Ishikawa (cell line): Measurements from ENCODE around the gene ZDHHC19.

Experiments used
- CEBPB ChIP-seq: IDR thresholded peaks from 2 replicates; pipeline ENCODE4 v1.6.1; 2012
- CREB1 ChIP-seq: IDR thresholded peaks from 2 replicates; pipeline ENCODE4 v1.6.1; 2012; ENCODE audit warnings: low read depth
- EGR1 ChIP-seq: IDR thresholded peaks from 2 replicates; pipeline ENCODE4 v1.6.1; 2012
- EP300 ChIP-seq: IDR thresholded peaks from 2 replicates; pipeline ENCODE4 v1.6.1; 2012; ENCODE audit warnings: borderline replicate concordance
- FOXM1 ChIP-seq: IDR thresholded peaks from 2 replicates; pipeline ENCODE4 v1.6.1; 2012; ENCODE audit warnings: low read depth, borderline replicate concordance
- NFIC ChIP-seq: IDR thresholded peaks from 2 replicates; pipeline ENCODE4 v1.6.1; 2012
- RAD21 ChIP-seq: IDR thresholded peaks from 2 replicates; pipeline ENCODE4 v1.6.1; 2012; ENCODE audit warnings: low read depth
- TAF1 ChIP-seq: IDR thresholded peaks from 2 replicates; pipeline ENCODE4 v1.6.1; 2012; ENCODE audit warnings: low read depth, mild to moderate bottlenecking
- TCF12 ChIP-seq: IDR thresholded peaks from 2 replicates; pipeline ENCODE4 v1.6.1; 2012; ENCODE audit warnings: low read depth
- YY1 ChIP-seq: IDR thresholded peaks from 2 replicates; pipeline ENCODE4 v1.6.1; 2012; ENCODE audit warnings: low read depth
- ZBTB7A ChIP-seq: IDR thresholded peaks from 2 replicates; pipeline ENCODE4 v1.6.1; 2012; ENCODE audit warnings: low read depth
- TF ChIP-seq, protein P1 (sequence below): IDR thresholded peaks from 2 replicates; pipeline ENCODE4 v1.6.1; 2012
- TF ChIP-seq, protein P2 (sequence below): IDR thresholded peaks from 2 replicates; pipeline ENCODE4 v1.6.1; 2012; ENCODE audit warnings: low read depth, mild to moderate bottlenecking
- TF ChIP-seq, protein P3 (sequence below): IDR thresholded peaks from 2 replicates; pipeline ENCODE4 v1.6.1; 2012

ZDHHC19 gene

DNA sequence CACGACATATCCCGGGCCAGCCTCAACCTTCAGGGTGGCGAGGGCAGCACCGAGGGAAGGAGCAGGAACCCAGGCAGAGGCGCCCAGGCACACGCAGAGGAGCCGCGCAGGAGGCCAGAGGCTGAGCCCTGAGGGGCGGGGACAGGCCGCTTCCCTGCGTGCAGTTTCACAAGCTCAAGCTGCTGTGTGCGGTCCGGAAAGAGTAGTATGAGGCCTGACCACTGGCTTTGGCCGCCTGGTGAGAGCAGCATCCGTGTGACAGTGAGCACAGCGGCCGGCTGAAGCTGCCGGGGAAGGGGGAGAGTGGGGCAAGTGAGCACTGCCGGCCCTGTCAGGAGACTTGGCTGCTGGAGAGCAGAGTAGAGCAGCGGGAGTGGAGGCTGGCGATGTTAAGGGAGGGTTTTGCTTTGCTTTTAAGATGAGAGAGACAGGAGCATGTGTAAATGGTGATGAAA, 8.7 kb downstream of the ZDHHC19 start:
- TF ChIP-seq TAF1: no peak

DNA sequence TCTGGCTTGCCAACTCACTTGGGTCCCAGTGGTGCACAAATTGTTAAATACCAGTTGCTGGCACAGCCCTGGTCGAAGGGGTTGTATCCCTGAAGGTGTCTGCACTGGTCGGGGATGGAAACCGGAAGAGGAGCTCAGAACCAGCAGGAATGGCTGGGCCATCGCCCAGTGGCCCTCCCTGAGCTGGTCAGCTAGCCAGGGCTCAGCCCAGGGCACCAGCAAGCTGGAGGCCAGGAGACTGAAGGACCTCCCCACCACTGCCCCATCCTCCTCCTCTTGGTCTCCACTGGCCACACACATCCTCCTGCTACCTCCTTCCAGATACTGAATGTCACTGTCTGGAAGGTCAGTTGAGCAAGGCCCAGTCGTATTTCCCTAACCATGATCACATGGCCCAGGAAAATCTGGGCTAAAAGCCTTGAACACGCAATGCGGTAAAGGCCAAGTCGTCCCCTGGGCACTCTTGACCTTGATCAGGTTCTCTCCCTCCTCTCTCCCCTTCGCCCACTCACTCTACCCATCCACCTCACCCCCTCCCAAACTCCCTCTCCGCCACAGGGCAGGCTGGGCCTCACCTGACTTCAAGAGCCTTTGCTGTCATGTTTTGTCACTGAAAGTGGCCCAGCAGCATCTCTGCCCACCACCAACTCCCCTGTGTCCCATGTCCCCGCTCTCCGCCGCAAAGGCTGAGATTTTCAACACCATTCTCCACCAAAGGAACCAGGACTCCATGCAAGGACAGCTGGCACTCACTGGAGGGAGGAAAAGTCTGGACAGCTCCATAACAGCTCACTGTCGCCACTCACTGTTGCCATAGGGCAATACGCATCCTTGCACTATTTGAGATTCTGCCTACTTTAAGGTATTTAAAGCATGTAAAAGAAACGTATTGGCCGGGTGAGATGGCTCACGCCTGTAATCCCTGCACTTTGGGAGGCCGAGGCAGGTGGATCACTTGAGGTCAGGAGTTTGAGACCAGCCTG, 12.1 kb downstream of the ZDHHC19 start:
- TF ChIP-seq RAD21 (peak; percentile 74), TAF1 (no peak)

DNA sequence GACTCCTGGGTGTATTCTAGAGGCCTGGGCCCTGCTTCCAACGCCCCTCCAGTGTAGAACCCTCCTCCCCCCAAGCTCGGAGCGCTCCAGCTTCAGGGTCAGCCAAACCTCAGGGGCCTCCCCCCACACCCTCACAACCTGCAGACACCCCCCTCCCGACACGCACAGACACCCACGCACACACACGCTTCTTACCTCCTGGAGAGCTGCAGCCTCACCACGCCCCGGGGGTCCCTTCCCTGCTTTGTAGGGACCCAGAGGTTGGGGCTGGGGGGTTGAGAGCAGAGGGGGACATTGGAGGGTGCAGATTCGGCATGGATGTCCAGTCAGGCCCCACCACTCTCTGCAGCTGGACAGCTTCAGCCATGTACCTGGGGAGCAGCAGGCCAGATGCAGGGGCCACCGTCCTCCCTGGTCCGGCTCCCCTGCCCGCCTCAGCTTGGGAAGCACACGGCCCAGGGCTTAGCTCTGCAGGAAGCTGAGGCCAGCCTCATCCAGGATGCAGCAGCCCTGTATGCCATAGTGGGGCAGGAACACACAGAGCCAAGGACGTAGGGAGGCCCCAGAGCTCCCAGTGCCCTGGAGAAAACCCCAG, 13.0 kb downstream of the ZDHHC19 start:
- TF ChIP-seq EGR1 (no peak), YY1 (no peak), TCF12 (no peak), RAD21 (no peak)

DNA sequence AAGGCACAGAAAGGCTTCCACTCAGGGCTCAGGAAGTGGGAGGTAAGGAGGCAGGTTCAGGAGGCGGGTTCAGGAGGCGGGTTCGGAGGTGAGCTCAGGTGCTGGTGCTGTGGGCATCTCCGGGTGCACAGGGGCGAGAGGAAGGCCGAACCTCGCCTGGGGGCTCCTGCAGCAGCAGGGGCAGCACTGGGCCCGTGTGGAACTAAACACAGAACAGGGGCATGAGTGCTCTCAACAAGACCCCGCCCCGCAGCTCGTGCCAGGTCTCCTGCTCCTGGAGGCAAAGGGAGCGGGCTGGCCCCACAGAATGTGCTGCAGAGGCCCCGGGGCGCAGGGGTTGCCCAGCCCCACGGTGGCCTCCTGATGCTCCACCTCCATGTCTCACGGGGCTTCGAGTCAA, 13.7 kb downstream of the ZDHHC19 start:
- no peak for TF ChIP-seq FOXM1
- TF ChIP-seq EP300: no peak
- TF ChIP-seq, protein P1, sequence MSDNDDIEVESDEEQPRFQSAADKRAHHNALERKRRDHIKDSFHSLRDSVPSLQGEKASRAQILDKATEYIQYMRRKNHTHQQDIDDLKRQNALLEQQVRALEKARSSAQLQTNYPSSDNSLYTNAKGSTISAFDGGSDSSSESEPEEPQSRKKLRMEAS: no peak
- TF ChIP-seq, protein P2, sequence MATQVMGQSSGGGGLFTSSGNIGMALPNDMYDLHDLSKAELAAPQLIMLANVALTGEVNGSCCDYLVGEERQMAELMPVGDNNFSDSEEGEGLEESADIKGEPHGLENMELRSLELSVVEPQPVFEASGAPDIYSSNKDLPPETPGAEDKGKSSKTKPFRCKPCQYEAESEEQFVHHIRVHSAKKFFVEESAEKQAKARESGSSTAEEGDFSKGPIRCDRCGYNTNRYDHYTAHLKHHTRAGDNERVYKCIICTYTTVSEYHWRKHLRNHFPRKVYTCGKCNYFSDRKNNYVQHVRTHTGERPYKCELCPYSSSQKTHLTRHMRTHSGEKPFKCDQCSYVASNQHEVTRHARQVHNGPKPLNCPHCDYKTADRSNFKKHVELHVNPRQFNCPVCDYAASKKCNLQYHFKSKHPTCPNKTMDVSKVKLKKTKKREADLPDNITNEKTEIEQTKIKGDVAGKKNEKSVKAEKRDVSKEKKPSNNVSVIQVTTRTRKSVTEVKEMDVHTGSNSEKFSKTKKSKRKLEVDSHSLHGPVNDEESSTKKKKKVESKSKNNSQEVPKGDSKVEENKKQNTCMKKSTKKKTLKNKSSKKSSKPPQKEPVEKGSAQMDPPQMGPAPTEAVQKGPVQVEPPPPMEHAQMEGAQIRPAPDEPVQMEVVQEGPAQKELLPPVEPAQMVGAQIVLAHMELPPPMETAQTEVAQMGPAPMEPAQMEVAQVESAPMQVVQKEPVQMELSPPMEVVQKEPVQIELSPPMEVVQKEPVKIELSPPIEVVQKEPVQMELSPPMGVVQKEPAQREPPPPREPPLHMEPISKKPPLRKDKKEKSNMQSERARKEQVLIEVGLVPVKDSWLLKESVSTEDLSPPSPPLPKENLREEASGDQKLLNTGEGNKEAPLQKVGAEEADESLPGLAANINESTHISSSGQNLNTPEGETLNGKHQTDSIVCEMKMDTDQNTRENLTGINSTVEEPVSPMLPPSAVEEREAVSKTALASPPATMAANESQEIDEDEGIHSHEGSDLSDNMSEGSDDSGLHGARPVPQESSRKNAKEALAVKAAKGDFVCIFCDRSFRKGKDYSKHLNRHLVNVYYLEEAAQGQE: no peak
- TF ChIP-seq NFIC: no peak
- no peak for TF ChIP-seq YY1

DNA sequence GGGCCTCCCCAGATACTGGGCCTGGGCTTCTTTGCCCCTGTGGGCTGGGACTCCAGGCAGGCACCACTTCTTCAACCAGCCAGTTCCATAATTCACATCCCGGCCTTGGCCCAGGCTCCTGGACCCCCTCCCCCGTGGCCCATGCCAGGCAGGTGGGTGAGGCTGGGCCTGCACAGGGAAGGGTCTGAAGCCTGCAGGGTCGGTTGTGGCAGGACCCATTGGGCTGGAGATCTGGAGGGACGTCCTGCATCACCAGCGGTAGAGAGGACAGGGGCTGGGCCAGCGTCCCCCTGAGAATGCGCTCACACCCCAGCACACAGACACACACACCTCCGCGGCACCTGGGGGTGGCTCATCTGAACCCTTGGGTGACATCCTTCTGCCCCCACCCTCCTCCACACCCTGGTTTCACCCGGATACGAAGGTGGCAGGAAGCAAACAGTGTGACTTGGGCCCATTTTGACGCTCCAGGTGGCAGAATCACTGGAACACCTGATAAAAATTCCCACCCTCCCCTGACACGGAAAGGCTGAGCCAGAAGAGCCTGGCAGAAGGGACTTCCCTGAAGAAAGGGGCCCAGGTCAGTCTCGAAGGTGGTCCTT, 15.4 kb downstream of the ZDHHC19 start:
- TF ChIP-seq NFIC (no peak), RAD21 (no peak), TAF1 (no peak), ZBTB7A (no peak), EGR1 (no peak), EP300 (no peak), CREB1 (no peak), CEBPB (no peak), YY1 (no peak)
- TF ChIP-seq, protein P1: no peak
- TF ChIP-seq, protein P2: no peak

DNA sequence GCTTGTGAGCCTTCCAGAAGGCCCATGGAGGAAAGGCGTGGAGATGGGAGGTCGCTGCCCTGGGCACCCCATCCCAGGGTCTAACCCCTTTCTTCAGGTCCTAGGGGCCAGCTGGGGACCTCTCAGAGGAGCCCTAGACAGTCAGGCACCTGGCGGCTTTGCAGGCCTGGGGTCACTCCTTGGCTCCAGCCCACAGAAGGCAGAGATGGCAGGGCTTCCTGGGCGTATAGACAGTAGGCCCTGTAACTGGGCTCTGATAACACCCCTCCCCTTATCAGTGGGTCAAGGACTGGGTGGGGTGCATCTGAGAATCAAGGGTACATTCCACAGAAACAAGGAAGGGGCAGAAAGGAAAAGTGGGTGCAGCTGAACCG, 16.7 kb downstream of the ZDHHC19 start:
- TF ChIP-seq CEBPB: no peak
- TF ChIP-seq RAD21: no peak
- TF ChIP-seq TAF1: no peak
- no peak for TF ChIP-seq FOXM1
- no peak for TF ChIP-seq ZBTB7A
- TF ChIP-seq CREB1: no peak
- TF ChIP-seq TCF12: no peak
- TF ChIP-seq, protein P1: no peak
- no peak for TF ChIP-seq EP300
- no peak for TF ChIP-seq EGR1

DNA sequence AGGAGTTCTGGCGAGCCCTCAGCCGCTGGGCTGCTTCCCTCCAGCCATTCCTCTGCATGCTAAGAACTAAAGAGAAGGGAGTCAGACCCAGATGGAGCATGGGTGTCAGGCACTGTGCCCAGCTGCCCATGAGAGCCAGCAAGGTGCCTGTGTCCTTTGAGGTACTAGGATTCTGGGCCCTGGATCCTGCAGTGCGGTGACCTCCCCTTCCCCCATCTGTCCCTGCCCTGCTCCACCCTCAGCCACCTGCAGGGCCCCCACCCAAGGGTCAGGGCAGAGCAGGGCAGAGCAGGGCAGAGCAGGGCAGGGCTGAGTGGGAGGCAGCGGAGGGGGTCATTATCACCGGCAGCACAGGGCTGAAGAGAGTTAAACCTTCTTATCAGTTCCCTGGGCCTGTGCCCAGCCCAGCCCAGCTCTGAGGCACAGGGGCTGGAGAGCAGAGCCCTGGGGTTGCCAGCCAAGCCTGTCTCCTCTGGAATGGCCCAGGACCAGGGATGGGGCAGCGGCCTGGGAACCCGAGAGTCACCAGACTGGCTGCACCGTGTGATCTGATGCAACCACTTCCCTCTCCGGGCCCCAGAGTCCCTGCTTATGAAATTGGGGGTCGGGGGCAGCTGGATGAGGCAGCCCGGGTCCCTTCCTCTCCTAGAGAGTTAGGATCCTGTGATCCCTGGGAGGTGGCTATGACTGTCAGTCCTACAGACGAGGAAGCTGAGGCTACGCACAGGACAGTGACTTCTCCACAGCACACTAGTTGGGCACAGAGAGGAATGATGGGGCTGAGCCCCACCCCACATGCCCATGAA, 17.3 kb downstream of the ZDHHC19 start:
- TF ChIP-seq TAF1: no peak
- TF ChIP-seq ZBTB7A: no peak
- TF ChIP-seq, protein P1: no peak
- TF ChIP-seq, protein P2: no peak
- no peak for TF ChIP-seq TCF12
- TF ChIP-seq, protein P3, sequence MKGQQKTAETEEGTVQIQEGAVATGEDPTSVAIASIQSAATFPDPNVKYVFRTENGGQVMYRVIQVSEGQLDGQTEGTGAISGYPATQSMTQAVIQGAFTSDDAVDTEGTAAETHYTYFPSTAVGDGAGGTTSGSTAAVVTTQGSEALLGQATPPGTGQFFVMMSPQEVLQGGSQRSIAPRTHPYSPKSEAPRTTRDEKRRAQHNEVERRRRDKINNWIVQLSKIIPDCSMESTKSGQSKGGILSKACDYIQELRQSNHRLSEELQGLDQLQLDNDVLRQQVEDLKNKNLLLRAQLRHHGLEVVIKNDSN: no peak
- no peak for TF ChIP-seq FOXM1
- no peak for TF ChIP-seq NFIC
